ENCODE results near the gene HRC.
"Not testable (repeated sequence)": the region's sequence is repeated elsewhere in the genome, so short reads cannot be mapped to it uniquely, and the experiment has no call there.

HRC gene

DNA sequence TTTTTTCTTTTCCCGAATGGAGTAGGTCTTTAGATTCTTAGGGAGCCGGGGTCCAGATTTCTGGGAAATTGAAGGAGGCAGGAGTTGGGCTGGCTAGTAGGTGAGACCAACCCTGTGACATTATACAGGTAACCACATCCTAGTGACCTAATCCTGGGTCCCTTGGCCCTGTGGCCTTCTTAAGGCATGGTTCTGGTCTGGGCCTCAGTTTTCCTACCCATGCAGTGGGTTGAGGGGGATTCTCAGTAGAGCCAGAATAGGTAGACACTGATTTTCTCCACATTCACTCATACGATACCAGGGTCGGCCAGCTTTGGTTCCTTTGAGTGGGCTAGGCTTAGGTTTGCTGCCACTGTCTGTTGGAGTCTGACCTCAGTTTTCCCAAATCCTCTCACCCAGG, 28.6 kb downstream of the HRC start:
- TF ChIP-seq, protein P1, sequence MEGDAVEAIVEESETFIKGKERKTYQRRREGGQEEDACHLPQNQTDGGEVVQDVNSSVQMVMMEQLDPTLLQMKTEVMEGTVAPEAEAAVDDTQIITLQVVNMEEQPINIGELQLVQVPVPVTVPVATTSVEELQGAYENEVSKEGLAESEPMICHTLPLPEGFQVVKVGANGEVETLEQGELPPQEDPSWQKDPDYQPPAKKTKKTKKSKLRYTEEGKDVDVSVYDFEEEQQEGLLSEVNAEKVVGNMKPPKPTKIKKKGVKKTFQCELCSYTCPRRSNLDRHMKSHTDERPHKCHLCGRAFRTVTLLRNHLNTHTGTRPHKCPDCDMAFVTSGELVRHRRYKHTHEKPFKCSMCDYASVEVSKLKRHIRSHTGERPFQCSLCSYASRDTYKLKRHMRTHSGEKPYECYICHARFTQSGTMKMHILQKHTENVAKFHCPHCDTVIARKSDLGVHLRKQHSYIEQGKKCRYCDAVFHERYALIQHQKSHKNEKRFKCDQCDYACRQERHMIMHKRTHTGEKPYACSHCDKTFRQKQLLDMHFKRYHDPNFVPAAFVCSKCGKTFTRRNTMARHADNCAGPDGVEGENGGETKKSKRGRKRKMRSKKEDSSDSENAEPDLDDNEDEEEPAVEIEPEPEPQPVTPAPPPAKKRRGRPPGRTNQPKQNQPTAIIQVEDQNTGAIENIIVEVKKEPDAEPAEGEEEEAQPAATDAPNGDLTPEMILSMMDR (IDR thresholded peaks at IDR 0.05; ENCODE audit: low read depth, low read length, missing control alignments) = no peak
- H3K4me3 ChIP-seq (replicated peaks; ENCODE audit: low read depth, low read length) = no peak overlapping the region
- DNase-seq (ENCODE audit: extremely low read depth, low read depth) = no peak

DNA sequence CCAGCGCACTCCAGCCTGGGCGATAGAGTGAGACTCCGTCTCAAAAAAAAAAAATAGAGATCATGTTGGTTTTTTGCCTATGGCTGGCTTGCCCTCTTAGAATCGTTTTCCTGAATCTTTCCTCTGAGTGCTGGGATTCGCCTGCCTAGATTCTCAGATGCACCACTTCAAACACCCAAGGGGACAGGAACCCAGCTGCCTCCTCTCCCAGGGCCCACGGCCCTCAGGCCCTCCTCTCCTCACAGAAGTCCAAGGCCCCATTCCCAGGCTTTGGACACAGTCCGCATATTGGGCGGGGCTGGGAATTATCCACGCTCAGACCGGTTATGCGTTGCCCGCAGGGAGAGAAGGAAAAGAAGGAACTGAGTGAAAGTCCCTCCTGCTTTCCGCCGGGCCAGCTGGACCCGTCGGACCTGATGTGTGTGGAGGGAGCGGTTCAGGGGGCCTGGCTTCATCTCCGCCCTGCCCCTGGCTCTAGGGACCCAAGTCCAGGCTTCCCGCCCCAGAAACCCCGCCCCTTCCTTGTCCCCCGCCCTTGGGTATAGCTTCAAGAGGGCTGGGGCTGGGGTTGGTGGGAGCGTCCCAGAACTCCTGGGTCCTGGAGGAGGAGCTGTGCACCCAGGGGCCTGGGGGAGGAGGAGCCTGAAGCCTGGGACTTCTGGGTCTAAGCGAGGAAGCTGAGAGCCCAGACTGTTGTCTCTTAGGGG, 30.0 kb downstream of the HRC start:
- no peak overlapping the region for H3K4me3 ChIP-seq (replicated peaks; ENCODE audit: low read depth, low read length)
- DNase-seq (ENCODE audit: extremely low read depth, low read depth) = no peak
- TF ChIP-seq, protein P1 (IDR thresholded peaks at IDR 0.05; ENCODE audit: low read depth, low read length, missing control alignments) = no peak

DNA sequence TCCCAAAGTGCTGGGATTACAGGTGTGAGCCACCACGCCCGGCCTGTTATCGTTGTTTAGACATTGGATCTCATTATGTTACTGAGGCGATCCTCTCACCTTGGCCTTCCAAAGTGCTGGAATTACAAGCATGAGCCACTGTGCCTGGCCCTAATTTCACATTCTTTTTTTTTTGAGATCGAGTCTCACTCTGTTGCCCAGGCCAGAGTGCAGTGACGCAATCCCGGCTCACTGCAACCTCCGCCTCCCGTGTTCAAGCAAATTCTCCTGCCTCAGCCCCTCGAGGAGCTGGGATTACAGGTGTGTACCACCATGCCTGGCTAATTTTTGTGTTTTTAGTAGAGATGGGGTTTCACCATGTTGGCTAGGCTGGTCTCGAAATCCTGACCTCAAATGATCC, 31.9 kb downstream of the HRC start:
- not testable (repeated sequence) for DNase-seq (ENCODE audit: extremely low read depth, low read depth); H3K4me3 ChIP-seq (replicated peaks; ENCODE audit: low read depth, low read length)

DNA sequence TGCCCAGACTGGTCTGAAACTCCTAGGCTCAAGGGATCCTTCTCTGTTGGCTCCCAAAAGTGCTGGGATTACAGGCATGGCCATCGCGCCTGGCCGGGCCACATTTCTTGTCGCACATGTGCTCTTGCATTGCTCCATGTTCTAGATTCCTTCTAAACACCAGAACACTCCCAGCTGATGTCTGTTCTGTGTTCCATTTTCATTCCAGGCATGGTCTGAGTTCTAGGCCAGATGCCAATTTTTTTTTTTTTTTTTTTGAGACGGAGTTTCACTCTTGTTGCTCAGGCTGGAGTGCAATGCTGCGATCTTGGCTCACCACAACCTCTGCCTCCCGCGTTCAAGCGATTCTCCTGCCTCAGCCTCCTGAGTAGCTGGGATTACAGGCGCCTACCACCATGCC, 33.4 kb downstream of the HRC start:
- not testable (repeated sequence) for DNase-seq (ENCODE audit: extremely low read depth, low read depth); H3K4me3 ChIP-seq (replicated peaks; ENCODE audit: low read depth, low read length)

DNA sequence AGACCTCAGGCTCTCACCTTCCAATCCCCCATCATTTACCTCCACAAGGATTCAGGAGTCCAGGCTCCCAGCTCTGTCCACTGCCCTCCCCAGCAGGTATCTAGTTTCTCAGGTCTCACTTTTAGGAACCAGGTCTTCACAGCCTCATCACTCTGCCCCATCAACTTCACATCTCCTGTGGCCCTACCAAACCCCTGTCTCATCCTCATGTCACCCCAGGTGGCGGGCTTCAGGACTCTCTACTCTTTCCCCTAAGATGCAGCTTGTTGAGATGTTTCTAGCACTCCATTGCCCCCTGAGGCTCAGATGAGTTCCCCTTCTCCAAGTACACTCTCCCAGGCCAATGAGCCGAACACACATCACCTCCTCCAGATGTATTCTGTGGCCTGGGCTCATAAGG, 34.3 kb downstream of the HRC start:
- DNase-seq (ENCODE audit: extremely low read depth, low read depth) = no peak
- no peak overlapping the region for H3K4me3 ChIP-seq (replicated peaks; ENCODE audit: low read depth, low read length)
- TF ChIP-seq, protein P1 (IDR thresholded peaks at IDR 0.05; ENCODE audit: low read depth, low read length, missing control alignments) = no peak

DNA sequence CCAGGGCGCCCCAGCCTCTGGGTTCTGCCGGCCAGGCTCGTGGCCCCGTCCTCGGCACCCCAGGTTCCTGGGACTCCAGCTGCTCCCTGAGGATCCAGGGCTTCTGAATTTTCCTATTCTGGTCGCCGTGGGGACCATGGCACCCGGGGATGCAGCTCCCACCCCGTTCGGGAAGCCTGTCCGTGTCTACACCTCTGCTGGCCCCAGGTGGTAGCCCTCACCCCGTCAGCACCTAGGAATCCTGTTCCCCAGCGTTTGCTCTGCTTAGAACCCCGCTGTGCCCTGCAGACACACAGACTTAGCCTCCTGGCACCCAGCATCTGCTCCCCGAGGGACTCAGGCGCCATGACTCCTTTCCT, 34.9 kb downstream of the HRC start:
- TF ChIP-seq, protein P1 (IDR thresholded peaks at IDR 0.05; ENCODE audit: low read depth, low read length, missing control alignments) = no peak
- no peak for DNase-seq (ENCODE audit: extremely low read depth, low read depth)
- H3K4me3 ChIP-seq (replicated peaks; ENCODE audit: low read depth, low read length) = no peak overlapping the region

DNA sequence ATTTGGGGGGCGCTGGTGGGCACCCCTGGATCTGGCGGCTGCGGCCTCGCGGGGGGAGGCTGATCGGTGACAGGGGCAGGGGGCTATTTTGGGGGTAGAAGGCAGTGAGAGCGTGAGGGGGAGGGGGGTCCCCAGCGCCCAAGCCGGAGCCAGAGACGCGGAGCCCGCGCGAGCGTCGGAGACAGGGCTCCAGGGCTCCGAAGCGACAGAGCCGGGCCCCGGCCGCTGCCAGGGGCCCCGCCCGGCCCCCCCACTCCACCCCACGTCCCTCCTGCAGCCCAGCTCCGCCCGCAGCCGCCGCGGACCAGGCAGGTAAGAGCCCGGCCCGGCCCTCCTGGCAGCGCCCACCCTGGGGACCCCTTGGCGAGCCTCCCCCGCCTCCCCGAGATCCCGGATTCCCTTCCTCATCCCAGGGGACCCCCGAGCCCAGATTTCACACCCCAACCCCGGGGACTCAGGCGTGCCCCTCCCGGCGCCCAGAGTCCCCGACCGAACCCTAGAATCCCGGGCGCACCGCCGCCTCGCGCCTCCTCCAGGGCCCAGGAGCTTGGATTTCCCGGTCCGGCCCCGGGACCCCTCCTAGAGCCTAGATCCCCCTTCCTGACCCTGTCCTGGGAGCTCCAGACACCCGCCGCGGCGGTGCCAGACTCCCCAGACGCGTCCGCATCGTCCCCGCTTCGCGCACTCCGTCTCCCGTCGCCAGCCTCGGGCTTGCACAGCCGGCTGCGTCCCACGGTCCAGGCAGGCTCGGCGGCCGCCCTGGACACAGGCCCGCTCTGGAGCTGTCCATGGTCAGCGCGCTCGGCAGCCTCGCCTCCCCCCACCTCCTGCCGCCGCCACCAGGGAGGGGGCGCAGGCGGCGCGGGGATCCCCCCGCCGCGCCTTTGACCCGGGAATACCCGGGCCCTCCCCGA, 35.5 kb downstream of the HRC start, which contains the start of gene PPFIA3:
PPFIA3 (plus strand) TSS at position 134 of the 914 bp plus-strand sequence. CDS start 8,330 bp downstream, outside the sequence.
- TF ChIP-seq, protein P1 (IDR thresholded peaks at IDR 0.05; ENCODE audit: low read depth, low read length, missing control alignments) = no peak
- peak within 1 kb of the TSS; percentile 50 for H3K4me3 ChIP-seq (replicated peaks; ENCODE audit: low read depth, low read length)
- no peak for DNase-seq (ENCODE audit: extremely low read depth, low read depth)

All from HFF-Myc (cell line).